ENCODE data around the gene PDE9A.

The PDE9A gene

GRCh38 chr21:42679319-42680057, 26.1 kb downstream of the PDE9A start:
- Histone ChIP-seq H3K4me3 (ENCODE audit: control insufficient read depth in 1 of 7, extremely low read depth in 1 of 7, insufficient read depth in 4 of 7, low read depth in 2 of 7, low read length in 6 of 7) (no peak overlapping the region), H3K36me3 (ENCODE audit: control insufficient read depth in 4 of 4, insufficient read depth in 4 of 4, low read length in 3 of 4) (no peaks in the 10 kb centered on the region), H3K27me3 (replicated peaks in 2 of 5; ENCODE audit: control insufficient read depth in 4 of 5, insufficient read depth in 5 of 5, low read length in 4 of 5) (no peaks in the 10 kb centered on the region), H3K27ac (ENCODE audit: insufficient read depth in 1 of 2, low read depth in 1 of 2, low read length in 2 of 2, poor library complexity in 1 of 2, severe bottlenecking in 2 of 2) (no peak overlapping the region), H3K4me1 (ENCODE audit: control extremely low read depth in 1 of 4, control insufficient read depth in 4 of 4, insufficient read depth in 4 of 4, low read length in 3 of 4) (peaks cover 4 to 77% (median 37%) of the 10 kb centered on the region in 4 experiments), H3K9me3 (ENCODE audit: control extremely low read depth in 1 of 5, control insufficient read depth in 4 of 5, insufficient read depth in 2 of 5, low read depth in 1 of 5, low read length in 4 of 5) (no peaks in the 10 kb centered on the region)
- ChIA-PET POLR2A (no interaction called here), CTCF (interaction anchor here (0.9 to 2.2 kb wide), 2 partner anchors 13 to 27 kb away, joined by 3 to 7 read pairs; no protein-coding TSS in a partner anchor)
- WGBS (ENCODE audit: insufficient coverage) = over 99% methylated on average over 17 of the region's 22 CpGs
- no peak for DNase-seq

GRCh38 chr21:42680058-42680330, 26.6 kb downstream of the PDE9A start:
- Histone ChIP-seq H3K36me3 (ENCODE audit: control insufficient read depth in 4 of 4, insufficient read depth in 4 of 4, low read length in 3 of 4) (no peaks in the 10 kb centered on the region), H3K9me3 (ENCODE audit: control extremely low read depth in 1 of 5, control insufficient read depth in 4 of 5, insufficient read depth in 2 of 5, low read depth in 1 of 5, low read length in 4 of 5) (no peaks in the 10 kb centered on the region), H3K4me3 (ENCODE audit: control insufficient read depth in 1 of 7, extremely low read depth in 1 of 7, insufficient read depth in 4 of 7, low read depth in 2 of 7, low read length in 6 of 7) (no peak overlapping the region), H3K27me3 (replicated peaks in 2 of 5; ENCODE audit: control insufficient read depth in 4 of 5, insufficient read depth in 5 of 5, low read length in 4 of 5) (no peaks in the 10 kb centered on the region), H3K27ac (ENCODE audit: insufficient read depth in 1 of 2, low read depth in 1 of 2, low read length in 2 of 2, poor library complexity in 1 of 2, severe bottlenecking in 2 of 2) (no peak overlapping the region), H3K4me1 (ENCODE audit: control extremely low read depth in 1 of 4, control insufficient read depth in 4 of 4, insufficient read depth in 4 of 4, low read length in 3 of 4) (peaks cover 5 to 76% (median 39%) of the 10 kb centered on the region in 4 experiments)
- CTCF ChIA-PET = interaction anchor here (2.2 kb wide), 1 partner anchor 28 kb away, joined by 7 read pairs; no protein-coding TSS in a partner anchor
- DNase-seq = no peak
- POLR2A ChIA-PET = no interaction called here
- 93% methylated on average over 7 of the region's 7 CpGs for WGBS (ENCODE audit: insufficient coverage)

GRCh38 chr21:42680429-42680828, 27.0 kb downstream of the PDE9A start:
- Histone ChIP-seq H3K36me3 (ENCODE audit: control insufficient read depth in 4 of 4, insufficient read depth in 4 of 4, low read length in 3 of 4) (no peaks in the 10 kb centered on the region), H3K27ac (ENCODE audit: insufficient read depth in 1 of 2, low read depth in 1 of 2, low read length in 2 of 2, poor library complexity in 1 of 2, severe bottlenecking in 2 of 2) (no peak overlapping the region), H3K4me1 (ENCODE audit: control extremely low read depth in 1 of 4, control insufficient read depth in 4 of 4, insufficient read depth in 4 of 4, low read length in 3 of 4) (peaks cover 5 to 76% (median 41%) of the 10 kb centered on the region in 4 experiments), H3K9me3 (ENCODE audit: control extremely low read depth in 1 of 5, control insufficient read depth in 4 of 5, insufficient read depth in 2 of 5, low read depth in 1 of 5, low read length in 4 of 5) (no peaks in the 10 kb centered on the region), H3K4me3 (ENCODE audit: control insufficient read depth in 1 of 7, extremely low read depth in 1 of 7, insufficient read depth in 4 of 7, low read depth in 2 of 7, low read length in 6 of 7) (no peak overlapping the region), H3K27me3 (replicated peaks in 2 of 5; ENCODE audit: control insufficient read depth in 4 of 5, insufficient read depth in 5 of 5, low read length in 4 of 5) (no peaks in the 10 kb centered on the region)
- no peak for DNase-seq
- POLR2A ChIA-PET = no interaction called here
- WGBS (ENCODE audit: insufficient coverage) = 94% methylated on average over 11 of the region's 11 CpGs
- CTCF ChIA-PET = interaction anchor here (2.2 kb wide), 1 partner anchor 28 kb away, joined by 7 read pairs; no protein-coding TSS in a partner anchor

GRCh38 chr21:42681296-42682206, 28.1 kb downstream of the PDE9A start:
- Histone ChIP-seq H3K4me3 (ENCODE audit: control insufficient read depth in 1 of 7, extremely low read depth in 1 of 7, insufficient read depth in 4 of 7, low read depth in 2 of 7, low read length in 6 of 7) (no peak overlapping the region), H3K4me1 (ENCODE audit: control extremely low read depth in 1 of 4, control insufficient read depth in 4 of 4, insufficient read depth in 4 of 4, low read length in 3 of 4) (peaks cover 5 to 75% (median 41%) of the 10 kb centered on the region in 4 experiments), H3K9me3 (ENCODE audit: control extremely low read depth in 1 of 5, control insufficient read depth in 4 of 5, insufficient read depth in 2 of 5, low read depth in 1 of 5, low read length in 4 of 5) (no peaks in the 10 kb centered on the region), H3K27me3 (replicated peaks in 2 of 5; ENCODE audit: control insufficient read depth in 4 of 5, insufficient read depth in 5 of 5, low read length in 4 of 5) (no peaks in the 10 kb centered on the region), H3K27ac (ENCODE audit: insufficient read depth in 1 of 2, low read depth in 1 of 2, low read length in 2 of 2, poor library complexity in 1 of 2, severe bottlenecking in 2 of 2) (no peak overlapping the region), H3K36me3 (ENCODE audit: control insufficient read depth in 4 of 4, insufficient read depth in 4 of 4, low read length in 3 of 4) (no peaks in the 10 kb centered on the region)
- CTCF ChIA-PET = interaction anchor here (1.5 to 2.2 kb wide), 2 partner anchors 29 to 101 kb away, joined by 3 to 7 read pairs; no protein-coding TSS in a partner anchor
- no peak for DNase-seq
- POLR2A ChIA-PET = no interaction called here
- WGBS (ENCODE audit: insufficient coverage) = 96% methylated on average over 21 of the region's 24 CpGs

GRCh38 chr21:42682661-42683210, 29.3 kb downstream of the PDE9A start:
- Histone ChIP-seq H3K27me3 (replicated peaks in 2 of 5; ENCODE audit: control insufficient read depth in 4 of 5, insufficient read depth in 5 of 5, low read length in 4 of 5) (no peaks in the 10 kb centered on the region), H3K27ac (ENCODE audit: insufficient read depth in 1 of 2, low read depth in 1 of 2, low read length in 2 of 2, poor library complexity in 1 of 2, severe bottlenecking in 2 of 2) (no peak overlapping the region), H3K36me3 (ENCODE audit: control insufficient read depth in 4 of 4, insufficient read depth in 4 of 4, low read length in 3 of 4) (no peaks in the 10 kb centered on the region), H3K4me1 (ENCODE audit: control extremely low read depth in 1 of 4, control insufficient read depth in 4 of 4, insufficient read depth in 4 of 4, low read length in 3 of 4) (peaks cover 3 to 63% (median 37%) of the 10 kb centered on the region in 4 experiments), H3K4me3 (ENCODE audit: control insufficient read depth in 1 of 7, extremely low read depth in 1 of 7, insufficient read depth in 4 of 7, low read depth in 2 of 7, low read length in 6 of 7) (no peak overlapping the region), H3K9me3 (ENCODE audit: control extremely low read depth in 1 of 5, control insufficient read depth in 4 of 5, insufficient read depth in 2 of 5, low read depth in 1 of 5, low read length in 4 of 5) (no peaks in the 10 kb centered on the region)
- CTCF ChIA-PET = interaction anchor here (0.8 to 1.1 kb wide), 2 partner anchors 60 to 135 kb away, joined by 3 to 4 read pairs; no protein-coding TSS in a partner anchor
- WGBS (ENCODE audit: insufficient coverage) = 95% methylated on average over 13 of the region's 15 CpGs
- POLR2A ChIA-PET = no interaction called here
- no peak for DNase-seq

- no peak overlapping the region for H3K27ac ChIP-seq (ENCODE audit: insufficient read depth in 1 of 2, low read depth in 1 of 2, low read length in 2 of 2, poor library complexity in 1 of 2, severe bottlenecking in 2 of 2)
- WGBS (ENCODE audit: insufficient coverage) = 78% methylated on average over 19 of the region's 19 CpGs
- no peaks in the 10 kb centered on the region for H3K9me3 ChIP-seq (ENCODE audit: control extremely low read depth in 1 of 5, control insufficient read depth in 4 of 5, insufficient read depth in 2 of 5, low read depth in 1 of 5, low read length in 4 of 5)
- ChIA-PET CTCF (interaction anchor here (0.8 to 1.1 kb wide), 2 partner anchors 61 to 134 kb away, joined by 3 to 4 read pairs; no protein-coding TSS in a partner anchor), POLR2A (no interaction called here)
- H3K4me3 ChIP-seq (ENCODE audit: control insufficient read depth in 1 of 7, extremely low read depth in 1 of 7, insufficient read depth in 4 of 7, low read depth in 2 of 7, low read length in 6 of 7) = peak overlapping the region in 2 of 7 experiments; percentile 19 to 58
- no peaks in the 10 kb centered on the region for H3K36me3 ChIP-seq (ENCODE audit: control insufficient read depth in 4 of 4, insufficient read depth in 4 of 4, low read length in 3 of 4)
- peaks cover 3 to 55% (median 29%) of the 10 kb centered on the region in 4 experiments for H3K4me1 ChIP-seq (ENCODE audit: control extremely low read depth in 1 of 4, control insufficient read depth in 4 of 4, insufficient read depth in 4 of 4, low read length in 3 of 4)
- peak in 1 of 3 donors; percentile 15 for DNase-seq
- no peaks in the 10 kb centered on the region for H3K27me3 ChIP-seq (replicated peaks in 2 of 5; ENCODE audit: control insufficient read depth in 4 of 5, insufficient read depth in 5 of 5, low read length in 4 of 5)
Measured at GRCh38 chr21:42683371-42684108, 30.1 kb downstream of the PDE9A start.
